Activated naive CD4-positive, alpha-beta T cell treated with anti-CD3 and anti-CD28 coated beads, Interleukin-2, amount 50 U/mL, for 16 hours (primary cell): ENCODE measurements around the gene EFHC2.

ENCODE experiments used
- DNase-seq: peaks from one replicate; pipeline ENCODE4 v3.0.0-alpha.2; 2020

EFHC2 gene

DNA sequence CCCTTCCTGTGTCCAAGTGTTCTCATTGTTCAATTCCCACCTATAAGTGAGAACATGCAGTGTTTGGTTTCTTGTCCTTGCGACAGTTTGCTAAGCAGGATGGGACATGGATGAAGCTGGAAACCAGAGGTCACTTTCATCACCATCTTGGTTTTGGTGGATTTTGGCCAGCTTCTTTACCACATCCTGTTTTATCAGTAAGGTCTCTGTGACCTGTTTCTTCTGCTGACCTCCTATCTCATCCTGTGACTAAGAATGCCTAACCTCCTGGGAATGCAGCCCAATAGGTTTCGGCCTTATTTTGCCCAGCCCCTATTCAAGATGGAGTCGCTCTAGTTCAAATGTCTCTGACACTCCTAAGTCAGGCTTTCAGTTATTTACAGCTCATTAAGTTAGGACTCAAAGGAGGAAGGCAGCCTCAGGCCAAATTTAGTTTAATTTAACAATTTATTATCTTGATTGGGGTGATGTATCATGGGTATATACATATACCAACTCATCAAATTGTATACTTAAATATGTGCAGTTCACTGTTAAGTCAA is 200.3 kb downstream of the EFHC2 start:
- DNase-seq = no peak

DNA sequence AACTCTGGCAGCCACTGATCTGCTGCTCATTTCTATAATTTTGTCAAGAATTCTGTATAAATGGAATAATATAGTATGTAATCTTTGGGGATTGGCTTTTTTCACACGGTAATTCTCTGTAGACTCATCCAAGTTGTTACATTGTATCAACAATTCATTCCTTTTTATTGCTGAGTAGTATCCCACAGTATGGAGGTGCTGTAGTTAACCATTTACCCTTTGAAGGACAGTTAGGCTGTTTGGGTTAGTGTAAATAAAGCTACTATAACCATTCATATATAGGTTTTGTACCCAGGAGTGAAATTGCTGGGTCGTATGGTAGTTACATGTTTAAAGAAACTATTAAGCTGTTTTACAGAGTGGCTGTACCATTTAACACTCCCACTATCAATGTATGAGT is 213.3 kb downstream of the EFHC2 start:
- no peak for DNase-seq

DNA sequence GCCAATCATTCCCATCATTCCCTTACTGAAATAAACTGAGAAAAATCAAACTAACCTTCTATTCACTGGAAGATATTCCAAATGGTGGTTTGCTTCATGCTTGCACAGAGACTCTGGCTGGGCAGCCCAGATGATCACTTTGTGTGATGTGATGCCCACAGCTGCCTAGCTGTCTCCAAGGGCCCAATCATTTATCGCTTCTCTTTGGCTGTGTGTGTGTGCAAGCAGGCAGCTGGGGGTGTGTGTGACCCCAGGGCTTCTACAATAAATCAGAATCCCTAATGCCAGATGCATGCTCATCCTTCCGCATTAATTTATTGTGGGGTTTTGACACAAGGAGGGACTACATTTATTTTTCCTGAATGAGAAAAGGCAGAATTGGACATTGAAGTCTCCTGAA is 230.1 kb downstream of the EFHC2 start:
- no peak for DNase-seq

DNA sequence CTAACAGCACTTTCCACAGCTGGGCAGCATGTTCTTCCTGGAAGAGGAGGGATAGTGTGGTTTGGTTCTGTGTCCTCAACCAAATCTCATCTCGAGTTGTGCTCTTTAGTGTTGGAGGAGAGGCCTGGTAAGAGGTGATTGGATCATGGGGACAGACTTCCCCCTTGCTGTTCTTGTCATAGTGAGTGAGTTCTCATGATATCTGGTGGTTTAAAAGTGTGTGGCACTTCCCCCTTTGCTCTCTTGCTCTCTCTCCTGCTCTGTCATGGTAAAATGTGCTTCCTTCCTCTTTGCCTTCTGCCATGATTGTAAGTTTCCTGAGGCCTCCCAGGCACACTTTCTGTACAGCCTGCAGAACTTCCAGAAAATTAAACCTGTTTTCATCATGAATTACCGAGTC is 236.6 kb downstream of the EFHC2 start:
- DNase-seq = no peak

DNA sequence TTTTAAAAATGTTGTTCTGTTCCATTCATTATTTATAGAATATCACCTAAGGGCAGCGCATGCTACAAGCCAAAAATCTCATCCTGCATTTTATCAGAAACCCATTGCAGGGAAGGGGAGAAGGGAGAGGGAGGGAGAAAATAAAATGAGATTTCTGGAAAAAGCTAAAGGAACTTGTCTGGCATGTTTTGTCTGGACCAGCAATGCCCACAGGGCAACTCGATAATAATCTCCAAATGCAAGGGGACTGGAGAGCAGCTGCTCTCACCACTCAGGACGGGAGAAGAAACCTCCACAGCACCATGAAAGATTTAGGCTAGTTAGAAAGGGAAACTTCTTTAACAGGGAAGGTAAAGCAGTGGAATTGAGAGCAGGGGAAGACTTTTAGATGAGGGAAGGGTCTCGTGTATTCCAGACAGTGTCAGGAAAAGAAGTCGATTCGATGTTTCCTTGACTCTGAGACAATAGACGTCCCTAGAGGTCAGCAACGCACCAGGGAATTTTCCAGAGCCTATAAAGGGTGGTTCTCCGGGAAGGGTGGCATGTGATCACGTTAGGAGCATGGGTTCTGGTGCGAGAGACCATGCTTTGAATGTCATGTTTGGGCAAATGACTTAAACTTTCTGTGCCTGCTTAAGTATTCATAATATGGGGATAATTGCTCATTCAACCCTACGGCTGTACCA is 238.1 kb downstream of the EFHC2 start:
- no peak for DNase-seq

DNA sequence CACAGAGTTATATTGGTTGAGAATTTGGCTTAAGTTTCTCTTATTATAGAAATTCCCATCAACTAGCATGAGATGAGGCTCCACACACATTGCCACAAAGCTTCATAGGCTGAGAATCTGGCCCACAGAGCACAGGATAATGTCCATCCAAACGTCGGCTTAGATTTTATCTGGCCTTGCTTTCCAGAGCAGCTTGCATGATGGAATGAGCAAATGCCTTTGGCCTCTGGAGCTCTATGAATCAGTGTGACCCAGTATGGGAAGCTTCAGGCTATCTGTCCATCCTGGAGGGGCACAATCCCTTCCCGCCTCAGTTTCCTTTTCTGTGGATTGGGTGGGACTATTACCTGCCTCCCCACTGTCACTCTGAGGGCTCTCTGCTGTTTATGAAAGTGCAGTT is 238.8 kb downstream of the EFHC2 start:
- no peak for DNase-seq

DNA sequence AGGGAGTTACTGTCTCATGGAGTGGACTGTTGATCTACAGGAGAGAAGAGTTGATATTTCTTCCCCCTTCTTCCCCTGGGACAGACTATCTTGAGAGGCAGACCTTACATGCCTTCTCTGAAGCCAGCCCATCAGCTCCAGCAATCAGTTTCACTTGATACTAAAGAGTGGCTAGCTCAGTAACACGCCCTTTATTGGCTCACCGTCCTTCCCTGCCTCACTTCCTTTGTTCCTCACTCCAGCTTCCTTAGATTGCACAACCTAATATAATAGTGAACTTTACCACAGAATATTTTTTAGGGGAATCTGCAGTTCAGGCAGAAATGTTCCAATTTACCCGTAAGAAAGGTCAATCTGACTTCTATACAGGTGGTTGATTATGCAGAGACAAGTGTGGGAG is 242.2 kb downstream of the EFHC2 start:
- no peak for DNase-seq

DNA sequence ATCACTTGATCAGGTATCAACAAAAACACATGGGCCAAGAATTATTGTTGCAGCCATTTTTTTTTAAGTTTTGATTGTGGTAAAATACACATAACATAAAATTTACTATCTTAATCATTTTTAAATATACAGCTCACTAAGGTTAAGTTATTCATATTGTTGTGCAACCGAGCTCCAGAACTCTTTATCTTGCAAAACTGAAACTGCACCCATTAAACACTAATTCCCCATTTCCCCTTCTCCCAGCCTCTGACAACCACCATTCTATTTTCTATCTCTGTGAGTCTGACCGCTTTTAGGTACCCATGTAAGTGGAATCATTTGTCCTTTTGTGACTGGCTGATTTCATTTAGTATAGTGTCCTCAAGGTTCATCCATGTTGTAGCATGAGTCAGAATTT is 244.1 kb downstream of the EFHC2 start:
- no peak for DNase-seq
